ENCODE data around the gene SMIM1. TPM values are rescaled to one million over a fixed set of nuclear protein-coding genes. Genes with fewer than 3 reads are reported as not detected.
A peak's percentile ranks its signal among the peaks of the same experiment; 100 is the strongest.

The SMIM1 gene
- total and polyA plus RNA-seq, 9 of the 15 experiments (the other 6 are each of a cell fraction or from before 2014, with no cell fraction given): 2.3 to 125 (median 24.3) TPM

DNA sequence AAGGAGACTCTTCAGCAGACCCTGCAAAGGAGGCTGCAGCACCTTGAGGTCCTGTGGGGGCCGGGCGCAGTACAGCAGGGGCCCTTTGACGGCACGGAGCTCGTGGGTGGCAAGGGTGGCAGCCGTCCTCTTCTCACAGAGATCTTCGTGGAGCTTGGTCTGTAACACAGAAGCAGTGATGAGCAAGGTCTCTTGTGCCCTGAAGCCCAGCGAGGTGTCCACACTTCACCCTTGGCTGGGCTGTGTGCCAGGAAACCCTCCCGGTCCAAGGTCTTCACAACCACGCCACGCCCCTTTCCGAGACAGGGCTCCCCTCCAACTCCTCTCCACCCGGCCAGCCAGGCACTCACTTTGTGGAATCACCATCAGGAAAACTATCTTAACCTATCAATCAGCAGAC lies 12.5 kb downstream of the SMIM1 start:
- in situ Hi-C loops (cut with MboI): no loop called here
- 82% methylated on average over 11 of the region's 13 CpGs for WGBS (ENCODE audit: insufficient coverage, low coverage, missing lambda C conversion rate)
- FAIRE-seq: no peak
- H3K79me2 ChIP-seq (ENCODE audit: control insufficient read depth, insufficient read depth, low read length): peaks cover 26% of the 10 kb centered on the region
- no peak overlapping the region for H2AFZ ChIP-seq (ENCODE audit: low read depth, low read length)
- no peak for ATAC-seq
- TF ChIP-seq SP2 (IDR thresholded peaks at IDR 0.05; ENCODE audit: extremely low read depth, low read depth, low read length, poor library complexity, severe bottlenecking) (no peak), ARNT (IDR thresholded peaks at IDR 0.05) (no peak), POLR2G (IDR thresholded peaks at IDR 0.05; ENCODE audit: low read depth, low read length) (peak; percentile 55), POLR2A (conservative IDR thresholded peaks at IDR 0.05) (0 out of 2 replicates have a peak, but pooled peaks have one; percentile 20), EP400 (IDR thresholded peaks at IDR 0.05) (no peak), RBM22 (IDR thresholded peaks at IDR 0.05; ENCODE audit: low read depth, low read length, poor library complexity, severe bottlenecking) (peak; percentile 23), PML (IDR thresholded peaks at IDR 0.05; ENCODE audit: low read length) (no peak), CHD1 (IDR thresholded peaks at IDR 0.05; ENCODE audit: low read length) (no peak)
- BruUV-seq (replicated peaks): no TSS peak
- DNase-seq (ENCODE audit: extremely low read depth in 1 of 4, low spot score in 3 of 4): no peak
- H3K27ac ChIP-seq (ENCODE audit: extremely low read depth, low read depth, low read length): no peak overlapping the region
- no peak overlapping the region for H3K4me2 ChIP-seq (ENCODE audit: insufficient read depth, low read length)
- H3K4me1 ChIP-seq (replicated peaks in 1 of 2; ENCODE audit: control insufficient read depth in 2 of 2, insufficient read depth in 2 of 2, low read length in 2 of 2): peaks cover 0 to 31% of the 10 kb centered on the region in 2 experiments; a peak in 2 of 5 replicates
- no peak overlapping the region for H3K9ac ChIP-seq (ENCODE audit: insufficient read depth in 1 of 2, low read depth in 2 of 2, low read length in 2 of 2)
- peaks cover 7% of the 10 kb centered on the region; the same call in 1 of the 2 replicates for H4K20me1 ChIP-seq (replicated peaks; ENCODE audit: control insufficient read depth, insufficient read depth, low read length)
- CTCF ChIA-PET (ENCODE audit: low intra/inter-chr PET ratio): interaction anchor here (0.7 to 1.6 kb wide), 4 partner anchors 84 to 127 kb away, joined by 3 to 7 read pairs (median 5); no protein-coding TSS in a partner anchor
- no peaks in the 10 kb centered on the region for H3K9me3 ChIP-seq (replicated peaks; ENCODE audit: control insufficient read depth, insufficient read depth, low read depth, low read length)
- no peaks in the 10 kb centered on the region for H3K27me3 ChIP-seq (ENCODE audit: control insufficient read depth in 2 of 2, insufficient read depth in 2 of 2, low read length in 2 of 2)
- no peaks in the 10 kb centered on the region for H3K9me1 ChIP-seq (ENCODE audit: control insufficient read depth, insufficient read depth, low read length)
- H3K36me3 ChIP-seq (ENCODE audit: control insufficient read depth, insufficient read depth, low read length): peaks cover 98% of the 10 kb centered on the region
- intact Hi-C loops (cut with micrococcal nuclease): loop anchor here (1.0 kb wide), 2 partner anchors 16 to 122 kb away; no protein-coding TSS in a partner anchor
- no peak overlapping the region for H3K4me3 ChIP-seq
- POLR2A ChIA-PET: interaction anchor here (1.0 to 5.0 kb wide), 5 partner anchors 9 to 70 kb away, joined by 3 to 41 read pairs (median 4); partner anchors contain the start of gene LRRC47
